NCI-H748 (cell line): ENCODE results near the gene CCDC24.
A peak's percentile ranks its signal among the peaks of the same experiment; 100 is the strongest.

Experiments
- DNase-seq: peaks from one replicate; lab custom pipeline; 2025; ENCODE audit not compliant: unreplicated experiment; lab: John Stamatoyannopoulos, UW

The CCDC24 gene

DNA sequence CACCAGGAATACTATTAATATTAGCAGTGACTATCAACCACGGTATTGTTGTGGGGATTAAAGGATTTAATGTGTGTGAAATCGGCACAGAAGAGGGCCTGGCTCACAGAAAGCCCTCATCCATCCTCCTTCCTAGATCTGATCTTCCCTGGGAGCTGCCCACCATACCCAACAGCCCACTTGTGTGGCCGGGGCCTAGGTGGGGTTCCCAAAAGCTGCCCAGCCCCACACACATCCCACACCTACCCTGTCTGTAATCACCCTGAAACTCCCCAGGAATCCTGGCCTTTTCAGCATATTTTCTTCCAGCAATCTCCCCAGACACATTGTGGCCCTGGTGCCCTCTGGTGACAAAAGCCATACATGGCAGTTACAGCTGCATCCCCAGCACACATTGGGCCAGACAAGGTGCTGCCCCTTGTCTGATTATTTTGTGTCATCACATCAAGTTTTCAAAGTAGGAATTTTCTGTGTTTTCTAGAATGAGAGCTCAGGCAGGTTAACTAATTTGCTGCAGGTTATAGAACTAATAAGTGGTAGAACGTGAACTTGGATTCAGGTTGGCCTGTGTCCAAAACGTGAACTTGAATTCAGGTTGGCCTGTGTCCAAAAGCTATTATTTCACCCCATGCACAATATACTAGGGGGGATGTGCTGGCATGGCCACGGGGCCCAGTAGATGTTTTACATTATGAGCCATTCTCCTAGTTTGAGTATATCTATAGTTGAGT, 45.2 kb downstream of the CCDC24 start:
- DNase-seq: peak; percentile 86

DNA sequence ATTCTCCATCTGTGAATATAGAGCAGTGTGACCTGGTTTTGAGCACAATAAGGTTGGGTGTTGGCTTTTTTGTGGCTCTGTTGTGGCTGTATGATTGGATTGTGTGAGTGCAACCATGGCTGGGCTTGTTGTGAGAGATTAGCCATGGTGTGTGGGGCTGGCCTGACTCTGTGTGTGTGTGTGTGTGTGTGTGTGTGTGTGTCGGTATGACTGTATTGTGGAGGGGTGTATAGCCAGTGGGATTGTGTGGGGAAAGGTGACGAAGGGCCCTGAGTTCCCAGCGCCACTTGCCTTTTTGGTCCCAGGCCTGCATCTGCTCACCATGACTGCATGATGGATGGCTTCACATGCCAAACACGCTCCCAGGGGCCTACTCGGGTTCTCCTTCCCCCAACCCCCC, 45.8 kb downstream of the CCDC24 start:
- DNase-seq: no peak

DNA sequence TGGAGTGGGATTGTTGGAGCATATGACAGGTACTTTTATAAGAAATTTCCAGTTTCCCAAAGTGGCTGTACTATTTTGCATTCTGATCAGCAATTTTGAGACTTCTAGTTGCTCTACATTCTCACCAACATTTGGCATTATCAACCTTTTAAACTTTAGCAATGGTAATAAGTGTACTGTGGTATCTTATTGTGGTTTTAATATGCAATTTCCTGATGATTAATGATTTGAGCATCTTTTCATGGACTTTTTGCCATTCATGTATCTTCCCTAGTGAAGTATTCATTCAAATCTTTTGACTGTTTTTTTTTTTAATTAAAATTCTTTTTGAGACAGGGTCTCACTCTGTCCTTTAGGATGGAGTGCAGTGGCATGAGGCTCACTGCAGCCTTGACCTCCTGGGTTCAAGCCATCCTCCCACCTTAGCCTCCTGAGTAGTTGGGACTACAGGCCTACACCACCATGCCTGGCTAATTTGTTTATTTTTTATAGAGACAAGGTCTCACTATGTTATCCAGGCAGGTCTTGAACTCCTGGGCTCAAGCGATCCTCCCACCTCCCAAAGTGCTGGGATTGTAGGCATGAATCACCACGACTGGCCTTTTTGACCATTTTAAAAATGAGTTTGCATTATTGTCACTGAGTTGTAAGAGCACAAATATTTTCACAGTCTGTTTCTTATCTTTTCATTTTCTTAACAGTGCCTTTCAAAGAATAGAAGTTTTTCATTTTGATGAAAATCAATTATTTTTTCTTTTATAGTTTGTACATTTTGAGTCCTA, 47.7 kb downstream of the CCDC24 start:
- DNase-seq: no peak

DNA sequence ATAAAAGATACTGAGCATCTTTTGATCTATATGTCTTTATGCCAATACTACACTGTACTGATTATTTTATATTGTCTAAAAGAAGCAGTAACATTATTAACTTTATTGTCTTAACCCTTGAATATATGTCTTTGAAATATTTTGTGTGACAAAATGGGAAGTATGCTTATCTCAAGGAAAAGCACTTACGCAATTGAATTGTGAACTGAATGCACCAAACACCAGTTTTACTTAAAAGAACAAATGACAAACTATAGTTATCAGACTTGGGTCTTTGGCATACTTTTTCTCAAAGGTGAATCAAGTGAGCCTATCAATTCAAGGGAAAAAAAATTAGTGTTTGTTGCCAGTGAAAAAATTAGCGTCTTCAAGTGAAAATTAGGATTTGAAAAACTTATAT, 49.0 kb downstream of the CCDC24 start:
- no peak for DNase-seq

DNA sequence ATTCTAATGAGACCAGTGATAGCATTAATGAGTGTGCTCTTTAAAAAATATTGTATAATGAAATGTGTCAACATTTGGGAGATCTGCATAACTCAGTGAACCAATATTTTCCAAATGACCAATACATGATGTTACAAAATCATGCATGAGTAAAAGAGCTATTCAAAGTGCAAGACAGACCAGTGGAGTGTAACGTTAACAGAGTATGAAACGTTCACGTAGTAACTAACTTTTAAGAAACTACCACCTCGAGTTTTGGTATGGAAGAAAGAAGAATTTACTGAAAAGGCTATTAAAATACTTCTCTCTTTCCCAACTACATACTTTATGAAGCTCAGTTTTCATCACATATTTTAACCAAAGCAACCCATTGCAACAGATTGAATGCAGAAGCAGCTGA, 49.4 kb downstream of the CCDC24 start:
- DNase-seq: no peak

DNA sequence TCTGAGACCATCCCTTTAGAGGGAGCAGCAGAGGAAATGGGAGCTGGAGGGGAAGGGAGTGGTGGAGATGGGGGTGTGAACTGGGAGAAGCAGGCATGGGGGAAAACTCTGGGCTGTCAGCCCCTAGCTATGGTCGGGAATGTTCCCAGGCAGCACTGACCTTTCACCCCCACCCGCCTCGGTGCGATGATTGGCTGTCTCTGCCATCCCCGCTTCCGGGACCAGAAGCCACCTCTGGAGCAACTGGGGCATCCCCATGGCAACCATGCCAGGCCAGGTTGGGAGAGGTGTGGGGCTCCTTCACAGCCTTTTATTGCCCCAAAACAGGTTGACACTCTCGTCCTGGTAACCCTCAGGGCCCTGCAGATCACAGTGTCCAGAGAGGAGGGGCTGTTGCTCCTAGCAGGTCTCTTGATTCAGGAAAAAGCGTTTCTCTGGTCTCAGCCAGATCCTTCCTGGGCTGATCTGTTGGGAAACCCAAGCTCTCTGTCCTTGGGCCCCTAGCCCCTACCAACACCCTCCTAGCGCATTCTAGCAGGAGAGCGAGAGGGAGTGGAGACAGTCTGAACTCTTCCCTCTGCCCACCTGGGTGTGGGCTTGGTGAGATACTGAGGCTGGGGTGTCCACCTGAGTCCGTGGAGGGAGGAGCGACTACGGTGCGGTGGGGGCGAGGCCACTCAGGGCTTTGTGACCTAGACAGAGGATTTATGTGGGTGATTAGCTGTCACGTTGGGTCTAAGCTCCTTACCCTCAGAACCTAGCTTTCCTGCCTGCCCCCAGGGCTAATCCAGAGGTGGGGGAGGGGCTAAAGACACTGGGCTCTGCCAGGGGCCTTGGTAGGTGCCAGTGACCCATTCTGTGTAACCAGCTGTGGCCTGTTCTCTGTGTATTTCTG, 52.0 kb downstream of the CCDC24 start:
- DNase-seq: no peak

DNA sequence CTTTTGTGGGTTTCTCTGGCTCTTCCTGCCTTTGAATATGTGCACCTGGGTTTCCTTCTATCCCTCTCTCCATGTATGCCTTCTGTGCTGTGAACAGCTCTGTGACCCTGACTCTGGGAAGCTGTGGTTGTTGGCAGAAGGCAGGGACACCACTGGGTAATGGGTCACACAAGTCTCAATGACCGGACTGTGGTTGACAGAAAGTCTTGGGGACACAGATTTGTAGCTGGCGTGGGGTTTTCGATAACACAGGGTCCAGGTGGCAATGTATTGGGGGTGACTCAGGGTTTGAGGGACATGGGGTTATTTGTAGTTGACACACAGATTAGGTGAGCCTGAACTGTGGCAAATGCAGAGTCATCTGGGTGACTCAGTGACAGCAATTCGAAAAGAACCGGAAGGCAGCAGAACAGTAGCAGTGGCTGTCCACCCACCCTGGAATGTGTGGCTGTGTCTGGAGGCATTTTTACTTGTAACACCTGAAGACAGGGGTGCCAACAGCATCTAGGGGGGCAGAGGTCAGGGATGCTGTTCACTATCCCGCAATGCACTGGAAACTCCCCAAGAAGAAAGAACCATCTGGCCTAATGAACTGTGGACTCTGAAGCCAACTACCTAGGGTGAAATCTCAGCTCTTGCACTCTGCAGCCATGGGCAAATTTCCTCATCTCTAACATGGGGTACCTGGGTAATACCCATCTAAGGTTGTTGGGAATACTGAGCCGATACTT, 52.8 kb downstream of the CCDC24 start:
- DNase-seq: no peak

DNA sequence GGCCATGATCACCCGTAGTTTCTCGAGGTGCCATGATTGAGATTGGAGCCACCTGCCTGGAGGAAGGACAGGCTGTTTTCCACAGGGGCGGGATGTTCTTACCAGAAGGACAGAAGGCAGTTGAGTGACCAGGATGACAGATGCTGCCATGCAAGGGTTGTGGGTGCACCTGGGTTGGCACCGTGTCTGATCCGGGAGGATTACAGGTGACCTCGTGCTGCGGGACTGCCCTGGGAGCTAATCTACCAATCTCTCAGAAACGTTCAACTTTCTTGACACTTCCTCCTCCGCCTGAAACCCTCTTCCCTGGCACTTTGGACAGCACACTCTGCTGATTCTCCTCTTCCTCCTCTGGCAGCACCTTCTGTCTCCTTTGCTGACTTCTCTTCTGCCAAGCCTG, 53.7 kb downstream of the CCDC24 start:
- DNase-seq: no peak
